Neutrophil (primary cell): Measurements from ENCODE around the gene BRSK2.

ENCODE experiments used
- H3K27ac ChIP-seq: fragments of 200-600 bp; sonication (generic); 2 replicates; pipeline ENCODE4 v1.5.1; 2016; ENCODE audit warnings: mild to moderate bottlenecking, moderate library complexity
- H3K27me3 ChIP-seq: fragments of 200-600 bp; sonication (generic); 2 replicates; pipeline ENCODE4 v1.6.0; 2016; ENCODE audit warnings: mild to moderate bottlenecking
- H3K36me3 ChIP-seq: fragments of 200-600 bp; sonication (generic); 2 replicates; pipeline ENCODE4 v1.5.1; 2017
- H3K4me1 ChIP-seq, 2 experiments: fragments of 200-600 bp in 1 of 2; sonication (generic) in 1 of 2; 1 replicate in 1 of 2; 2 replicates in 1 of 2; pipeline versions ENCODE4 v1.5.1 to v1.6.1; 2013 to 2016; ENCODE audit warnings: low read depth in 1 of 2, low read length in 1 of 2, mild to moderate bottlenecking in 1 of 2, moderate library complexity in 1 of 2; ENCODE audit not compliant: control insufficient read depth in 1 of 2, insufficient read depth in 1 of 2
- H3K4me3 ChIP-seq, 2 experiments: fragments of 200-600 bp in 1 of 2; sonication (generic) in 1 of 2; 1 replicate in 1 of 2; 2 replicates in 1 of 2; pipeline ENCODE4 v1.5.1; 2013 to 2016; ENCODE audit warnings: low read depth in 1 of 2, low read length in 1 of 2, mild to moderate bottlenecking in 1 of 2, moderate library complexity in 1 of 2
- H3K9me3 ChIP-seq: fragments of 200-600 bp; sonication (generic); 2 replicates; pipeline ENCODE4 v1.5.1; 2016
- TF ChIP-seq, protein P1 (sequence below): fragments of 200-600 bp; sonication (generic); IDR thresholded peaks from 2 replicates; pipeline ENCODE4 v1.5.1; 2016; ENCODE audit warnings: antibody characterized with exemption

Gene BRSK2

DNA sequence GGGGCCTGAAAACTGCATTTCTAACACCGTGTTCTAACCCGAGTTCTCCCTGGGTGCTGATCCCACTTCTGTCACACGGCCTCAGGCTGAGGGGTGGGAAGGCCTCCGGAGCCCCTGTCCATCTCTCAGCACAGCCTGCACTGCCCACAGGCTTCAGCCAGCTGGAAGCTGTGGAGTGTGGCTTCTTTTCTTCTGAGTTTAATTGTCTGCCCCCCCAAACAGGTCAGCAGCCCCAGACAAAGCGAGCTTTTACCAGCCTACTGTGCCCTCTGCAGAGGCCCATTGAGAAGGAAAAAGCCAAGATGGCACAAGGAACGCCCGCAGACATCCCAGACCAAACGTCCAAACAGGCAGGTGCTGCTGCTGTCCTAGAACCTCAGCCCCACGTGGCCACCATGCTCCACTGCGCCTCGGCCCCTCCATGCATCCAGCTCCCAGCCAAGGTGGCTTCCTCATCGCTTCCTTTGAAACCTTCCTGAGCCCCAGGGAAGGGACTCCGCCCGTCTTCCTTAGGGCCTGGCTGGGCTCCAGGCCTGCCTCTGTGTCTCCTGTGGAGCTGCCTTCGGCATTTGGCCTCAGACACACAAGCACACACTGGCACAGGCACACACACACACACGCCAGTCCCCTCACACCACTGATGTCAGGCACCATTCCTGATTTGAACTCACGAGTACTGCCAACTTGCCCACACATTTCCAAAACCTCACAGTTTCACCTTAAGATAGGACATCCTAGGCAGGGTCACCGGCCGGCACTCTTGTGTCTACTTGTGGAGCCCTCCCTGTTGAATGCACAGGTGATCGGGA is 95.2 kb downstream of the BRSK2 start:
- TF ChIP-seq, protein P1, sequence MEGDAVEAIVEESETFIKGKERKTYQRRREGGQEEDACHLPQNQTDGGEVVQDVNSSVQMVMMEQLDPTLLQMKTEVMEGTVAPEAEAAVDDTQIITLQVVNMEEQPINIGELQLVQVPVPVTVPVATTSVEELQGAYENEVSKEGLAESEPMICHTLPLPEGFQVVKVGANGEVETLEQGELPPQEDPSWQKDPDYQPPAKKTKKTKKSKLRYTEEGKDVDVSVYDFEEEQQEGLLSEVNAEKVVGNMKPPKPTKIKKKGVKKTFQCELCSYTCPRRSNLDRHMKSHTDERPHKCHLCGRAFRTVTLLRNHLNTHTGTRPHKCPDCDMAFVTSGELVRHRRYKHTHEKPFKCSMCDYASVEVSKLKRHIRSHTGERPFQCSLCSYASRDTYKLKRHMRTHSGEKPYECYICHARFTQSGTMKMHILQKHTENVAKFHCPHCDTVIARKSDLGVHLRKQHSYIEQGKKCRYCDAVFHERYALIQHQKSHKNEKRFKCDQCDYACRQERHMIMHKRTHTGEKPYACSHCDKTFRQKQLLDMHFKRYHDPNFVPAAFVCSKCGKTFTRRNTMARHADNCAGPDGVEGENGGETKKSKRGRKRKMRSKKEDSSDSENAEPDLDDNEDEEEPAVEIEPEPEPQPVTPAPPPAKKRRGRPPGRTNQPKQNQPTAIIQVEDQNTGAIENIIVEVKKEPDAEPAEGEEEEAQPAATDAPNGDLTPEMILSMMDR = no peak
- Histone ChIP-seq H3K27ac (no peak overlapping the region), H3K9me3 (no peaks in the 10 kb centered on the region), H3K4me1 (no peaks in the 10 kb centered on the region), H3K27me3 (no peaks in the 10 kb centered on the region), H3K36me3 (peaks cover 16% of the 10 kb centered on the region), H3K4me3 (no peak overlapping the region)

GRCh38 chr11:1485504-1485885 is 95.8 kb downstream of the BRSK2 start:
- Histone ChIP-seq H3K27ac (no peak overlapping the region), H3K27me3 (no peaks in the 10 kb centered on the region), H3K9me3 (no peaks in the 10 kb centered on the region), H3K4me1 (no peaks in the 10 kb centered on the region), H3K4me3 (no peak overlapping the region), H3K36me3 (peaks cover 10% of the 10 kb centered on the region)
- TF ChIP-seq, protein P1 = no peak

DNA sequence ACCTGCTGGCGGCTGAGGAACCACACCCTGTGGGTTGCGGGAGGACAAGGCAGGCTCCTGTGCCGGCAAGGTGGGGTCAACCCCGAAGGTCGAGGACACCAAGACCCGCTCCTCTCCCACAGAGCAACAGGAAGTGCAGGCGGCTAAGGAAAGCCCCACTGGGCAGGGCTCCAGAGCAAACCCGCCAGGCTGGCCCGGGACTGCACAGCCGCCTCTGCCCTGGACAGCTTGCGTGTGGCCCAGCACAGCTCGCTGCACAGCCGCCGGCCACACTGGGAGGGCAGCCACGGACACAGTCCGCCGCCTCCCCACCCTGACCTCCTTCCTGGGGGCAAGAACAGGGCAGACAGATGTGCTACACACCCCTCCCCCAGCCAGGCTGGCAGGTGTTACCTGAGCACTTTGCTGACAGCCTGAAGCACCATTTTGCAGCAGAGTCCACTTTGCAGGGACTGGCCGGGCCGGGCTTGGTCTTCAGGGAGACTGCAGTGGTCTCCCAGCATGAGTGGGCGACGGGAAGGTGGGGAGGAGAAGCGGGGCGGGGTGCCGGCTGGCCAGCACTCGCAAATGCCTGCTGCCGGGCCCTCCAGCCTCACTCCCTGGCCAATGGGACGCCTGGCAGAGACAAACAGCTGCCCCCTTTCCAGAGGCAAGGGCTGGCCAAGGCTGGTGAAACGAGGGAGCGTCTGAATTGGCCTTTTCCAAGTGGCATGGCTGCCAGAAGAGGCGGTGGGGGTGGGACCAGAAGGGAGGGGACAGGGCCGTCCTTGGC is 96.5 kb downstream of the BRSK2 start, which contains the start of gene MOB2:
Gene MOB2 (minus strand): TSS at position 726 of the 772 bp plus-strand sequence. CDS start 223 bp downstream, at position 503.
- TF ChIP-seq, protein P1 = no peak
- no peaks in the 10 kb centered on the region for H3K4me1 ChIP-seq
- no peaks in the 10 kb centered on the region for H3K27me3 ChIP-seq
- peaks cover 7% of the 10 kb centered on the region for H3K36me3 ChIP-seq
- no peak within 1 kb of the TSS for H3K4me3 ChIP-seq
- H3K9me3 ChIP-seq = no peaks in the 10 kb centered on the region
- no peak within 1 kb of the TSS for H3K27ac ChIP-seq

DNA sequence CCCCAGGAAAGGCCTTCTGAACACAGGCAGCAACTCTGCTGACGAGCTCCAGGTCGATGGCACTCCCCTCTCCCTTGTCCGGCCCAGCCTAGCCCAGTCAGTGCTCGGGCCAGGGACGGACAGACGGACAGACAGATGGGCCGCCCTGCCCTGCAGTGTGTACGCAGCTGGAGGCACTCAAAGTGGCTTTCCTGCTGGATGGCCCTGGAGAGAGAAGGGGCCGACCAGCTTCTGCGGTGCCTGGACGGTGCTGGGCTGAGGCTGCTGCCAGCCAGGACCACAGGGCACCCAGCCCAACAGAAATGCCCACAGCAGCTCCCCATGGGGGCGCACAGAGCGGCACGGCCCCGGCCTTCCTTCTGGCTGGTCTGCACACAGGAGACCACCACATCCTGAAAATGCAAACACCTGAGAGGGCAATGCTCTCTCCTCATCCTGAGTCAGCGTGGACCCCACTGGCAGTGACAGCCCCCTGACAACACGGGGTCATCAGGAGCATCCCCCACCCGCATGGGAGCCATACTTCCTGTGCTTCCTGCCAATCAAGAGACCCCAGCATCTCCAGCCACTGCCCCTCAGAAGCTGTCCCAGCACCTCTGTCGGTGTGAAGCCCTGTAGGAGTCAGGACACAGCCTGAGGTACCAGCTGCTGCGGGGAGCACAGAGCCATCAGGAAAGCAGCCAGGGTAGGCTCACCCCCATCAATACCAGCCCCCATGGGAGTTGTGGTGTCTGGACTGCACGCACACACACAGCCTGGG is 97.5 kb downstream of the BRSK2 start:
- H3K36me3 ChIP-seq = peaks cover under 1% of the 10 kb centered on the region
- no peak overlapping the region for H3K4me3 ChIP-seq
- H3K4me1 ChIP-seq = no peaks in the 10 kb centered on the region
- TF ChIP-seq, protein P1 = no peak
- H3K27me3 ChIP-seq = no peaks in the 10 kb centered on the region
- H3K9me3 ChIP-seq = no peaks in the 10 kb centered on the region
- H3K27ac ChIP-seq = no peak overlapping the region

DNA sequence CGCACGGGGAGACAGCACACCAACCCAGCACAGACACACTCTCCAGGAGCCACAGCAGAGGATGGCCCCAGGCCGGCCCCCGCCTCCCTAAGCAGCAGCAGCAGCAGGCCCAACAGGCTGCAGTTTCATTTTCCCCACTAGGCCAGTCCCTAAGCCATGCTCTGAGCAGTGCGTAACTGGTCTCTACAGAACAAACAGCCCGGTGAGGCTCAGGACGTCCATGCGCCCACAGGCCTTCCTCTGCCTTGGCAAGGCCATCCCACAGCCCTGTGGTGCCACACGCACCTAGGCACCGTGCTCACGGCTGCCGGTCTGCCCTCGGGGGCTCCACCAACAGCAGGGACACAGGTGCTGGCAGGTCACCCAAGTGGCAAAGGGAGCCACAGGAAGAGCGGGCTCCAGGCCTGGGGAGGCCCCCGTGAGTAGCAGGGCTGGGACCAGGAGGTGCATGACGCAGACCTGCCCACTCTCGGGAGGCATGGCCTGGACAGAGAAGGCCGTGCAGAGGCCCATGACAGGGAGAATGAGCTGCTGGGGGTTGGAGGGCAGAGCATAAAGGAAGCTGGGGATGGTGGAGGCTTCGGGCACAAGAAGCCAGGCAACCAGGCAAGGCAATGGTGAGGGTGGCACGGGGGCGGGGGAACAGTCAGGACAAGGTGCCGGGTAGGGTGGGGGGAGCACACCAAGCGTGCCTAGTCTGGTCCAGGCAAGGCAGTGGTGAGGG is 98.3 kb downstream of the BRSK2 start:
- TF ChIP-seq, protein P1 = no peak
- Histone ChIP-seq H3K4me1 (no peaks in the 10 kb centered on the region), H3K4me3 (no peak overlapping the region), H3K27me3 (no peaks in the 10 kb centered on the region), H3K9me3 (no peaks in the 10 kb centered on the region), H3K36me3 (no peaks in the 10 kb centered on the region), H3K27ac (no peak overlapping the region)
